B cell (primary cell): ENCODE results near the gene NTN4. TPM values are rescaled to one million over a fixed set of nuclear protein-coding genes. Genes with fewer than 3 reads are reported as not detected.

Experiments used
- ATAC-seq: fragments of 200-7000 bp; cut with Tn5 transposase; one replicate; pipeline ENCODE4 v1.10.0; 2021; ENCODE audit warnings: low read depth, mild to moderate bottlenecking, moderate number of reproducible peaks, moderate library complexity
- CTCF ChIA-PET: fragments of 350-600 bp; sonication (Branson Sonifier 250); formaldehyde crosslinking; loops from one replicate; lab custom pipeline; 2021; ENCODE audit warnings: antibody characterized with exemption, inconsistent platforms; lab: Charles Lee
- POLR2A ChIA-PET: fragments of 350-600 bp; sonication (Branson Sonifier 250); formaldehyde crosslinking; loops from one replicate; lab custom pipeline; 2021; ENCODE audit warnings: antibody characterized with exemption; lab: Charles Lee
- DNase-seq: peaks from one replicate; pipeline ENCODE4 v3.0.0; 2013
- H2AFZ ChIP-seq: 2 replicates; pipeline ENCODE4 v1.6.1; 2012; ENCODE audit warnings: mild to moderate bottlenecking, low read depth, low read length; ENCODE audit not compliant: insufficient read depth, poor library complexity, severe bottlenecking
- H3K27ac ChIP-seq, 2 donors: 1 replicate in 1 of 2; 2 replicates in 1 of 2; pipeline ENCODE4 v1.5.1; 2012 to 2013; ENCODE audit warnings: low read length in 2 of 2, mild to moderate bottlenecking in 2 of 2, moderate library complexity in 1 of 2
- H3K27me3 ChIP-seq, 4 experiments: fragments of 200-600 bp in 1 of 4; sonication (generic) in 1 of 4; replicated peaks in 1 of 4; 1 replicate in 2 of 4; 2 replicates in 2 of 4; pipeline versions ENCODE4 v1.6.1 to v1.7.0; 2013 to 2016; ENCODE audit warnings: low read length in 3 of 4, mild to moderate bottlenecking in 2 of 4, mixed read lengths in 1 of 4, moderate library complexity in 1 of 4; ENCODE audit not compliant: insufficient read depth in 4 of 4, control insufficient read depth in 3 of 4; ENCODE audit errors: control extremely low read depth in 1 of 4
- H3K36me3 ChIP-seq, 2 experiments: replicated peaks in 1 of 2; 1 replicate in 1 of 2; 2 replicates in 1 of 2; pipeline versions ENCODE4 v1.6.1 to v1.7.1; 2013; ENCODE audit warnings: low read length in 1 of 2; ENCODE audit not compliant: insufficient read depth in 2 of 2, control insufficient read depth in 1 of 2; ENCODE audit errors: control extremely low read depth in 1 of 2, extremely low read depth in 1 of 2
- H3K4me1 ChIP-seq, 2 donors: fragments of 200-600 bp in 1 of 2; sonication (generic) in 1 of 2; 1 replicate in 1 of 2; 2 replicates in 1 of 2; pipeline versions ENCODE4 v1.5.1 to v1.6.1; 2013 to 2017; ENCODE audit warnings: low read length in 2 of 2; ENCODE audit not compliant: control insufficient read depth in 2 of 2, insufficient read depth in 2 of 2
- H3K4me2 ChIP-seq: replicated peaks from 2 replicates; pipeline ENCODE3; 2012; ENCODE audit warnings: mild to moderate bottlenecking, low read depth, low read length; ENCODE audit not compliant: poor library complexity, severe bottlenecking
- H3K4me3 ChIP-seq, 5 experiments: fragments of 200-600 bp in 1 of 5; sonication (generic) in 1 of 5; 1 replicate in 3 of 5; 2 replicates in 2 of 5; pipeline versions ENCODE4 v1.5.1 to v1.7.0; 2011 to 2016; ENCODE audit warnings: low read length in 4 of 5, mild to moderate bottlenecking in 4 of 5, low read depth in 2 of 5, control low read depth in 1 of 5, moderate library complexity in 1 of 5; ENCODE audit not compliant: insufficient read depth in 1 of 5; ENCODE audit errors: control extremely low read depth in 1 of 5, extremely low read depth in 1 of 5
- H3K79me2 ChIP-seq: fragments of 200-600 bp; sonication (generic); one replicate; pipeline ENCODE4 v1.6.0; 2016; ENCODE audit warnings: low read length; ENCODE audit not compliant: control insufficient read depth, insufficient read depth
- H3K9ac ChIP-seq: fragments of 200-600 bp; sonication (generic); 2 replicates; pipeline ENCODE4 v1.6.1; 2017; ENCODE audit warnings: mild to moderate bottlenecking, low read length, moderate library complexity
- H3K9me3 ChIP-seq, 3 donors: one replicate each; pipeline versions ENCODE4 v1.6.1 to v1.7.1; 2013; ENCODE audit warnings: low read length in 2 of 3; ENCODE audit not compliant: control insufficient read depth in 2 of 3, insufficient read depth in 1 of 3; ENCODE audit errors: control extremely low read depth in 1 of 3
- H4K20me1 ChIP-seq: 2 replicates; pipeline ENCODE4 v1.6.0; 2012; ENCODE audit warnings: mild to moderate bottlenecking, low read length; ENCODE audit not compliant: insufficient read depth, control insufficient read depth, poor library complexity, severe bottlenecking
- H3K27ac Mint-ChIP-seq: one replicate; pipeline ENCODE4 v1.8.0; 2021; ENCODE audit warnings: mixed read lengths
- H3K27me3 Mint-ChIP-seq: one replicate; pipeline ENCODE4 v1.8.0; 2021; ENCODE audit warnings: mixed read lengths
- H3K4me1 Mint-ChIP-seq: one replicate; pipeline ENCODE4 v1.8.0; 2021; ENCODE audit warnings: mixed read lengths
- H3K4me3 Mint-ChIP-seq: one replicate; pipeline ENCODE4 v1.8.0; 2021; ENCODE audit warnings: mixed read lengths
- H3K9me3 Mint-ChIP-seq: one replicate; pipeline ENCODE4 v1.8.0; 2022; ENCODE audit warnings: mixed read lengths; ENCODE audit not compliant: insufficient read depth
- EZH2 ChIP-seq: IDR thresholded peaks from 2 replicates; pipeline ENCODE4 v1.6.1; 2012; ENCODE audit warnings: borderline replicate concordance, low read depth, mild to moderate bottlenecking, moderate library complexity, low read length; ENCODE audit not compliant: insufficient read depth, poor library complexity, severe bottlenecking
- WGBS: methylation state at CpG from one replicate; pipeline ENCODE4 v1.1.5; 2013; ENCODE audit warnings: missing lambda C conversion rate; ENCODE audit not compliant: insufficient coverage; 5-methylcytosine and 5-hydroxymethylcytosine counted together
- intact Hi-C: fragments of 100-400 bp; cut with micrococcal nuclease; formaldehyde crosslinking; loops from one replicate; pipeline ENCODE4 v1.10.0; 2022
- polyA plus RNA-seq: library from polyadenylated mRNA; depleted of rRNA; stranded (reverse); fragments of >200 nt; gene quantifications from 2 replicates; pipeline ENCODE4 v1.2.3, GENCODE V29; 2012
- total RNA-seq, 2 donors: library from RNA; stranded (reverse); fragments of 120-200 nt in 1 of 2; gene quantifications; 1 replicate in 1 of 2; 2 replicates in 1 of 2; pipeline versions ENCODE4 v1.2.3 to v1.2.4, GENCODE V29; 2013 to 2022
- TF ChIP-seq, protein P1 (sequence below): fragments of 200-600 bp; IDR thresholded peaks from one replicate; pipeline ENCODE4 v1.8.0; 2022; ENCODE audit warnings: antibody characterized with exemption, mild to moderate bottlenecking

Gene NTN4
- total and polyA plus RNA-seq, 2 donors (not counting 1 experiment from before 2014, with no cell fraction given): not detected

- Mint-ChIP-seq H3K27me3 (peaks cover 4% of the 10 kb centered on the region), H3K27ac (no peak overlapping the region), H3K4me1 (peaks cover 9% of the 10 kb centered on the region), H3K4me3 (no peak overlapping the region), H3K9me3 (no peaks in the 10 kb centered on the region)
- H2AFZ ChIP-seq: no peak overlapping the region
- DNase-seq: no peak
- intact Hi-C loops: no loop called here
- ChIA-PET POLR2A (no interaction called here), CTCF (no interaction called here)
- no peaks in the 10 kb centered on the region for H3K79me2 ChIP-seq
- TF ChIP-seq EZH2: no peak
- TF ChIP-seq, protein P1, sequence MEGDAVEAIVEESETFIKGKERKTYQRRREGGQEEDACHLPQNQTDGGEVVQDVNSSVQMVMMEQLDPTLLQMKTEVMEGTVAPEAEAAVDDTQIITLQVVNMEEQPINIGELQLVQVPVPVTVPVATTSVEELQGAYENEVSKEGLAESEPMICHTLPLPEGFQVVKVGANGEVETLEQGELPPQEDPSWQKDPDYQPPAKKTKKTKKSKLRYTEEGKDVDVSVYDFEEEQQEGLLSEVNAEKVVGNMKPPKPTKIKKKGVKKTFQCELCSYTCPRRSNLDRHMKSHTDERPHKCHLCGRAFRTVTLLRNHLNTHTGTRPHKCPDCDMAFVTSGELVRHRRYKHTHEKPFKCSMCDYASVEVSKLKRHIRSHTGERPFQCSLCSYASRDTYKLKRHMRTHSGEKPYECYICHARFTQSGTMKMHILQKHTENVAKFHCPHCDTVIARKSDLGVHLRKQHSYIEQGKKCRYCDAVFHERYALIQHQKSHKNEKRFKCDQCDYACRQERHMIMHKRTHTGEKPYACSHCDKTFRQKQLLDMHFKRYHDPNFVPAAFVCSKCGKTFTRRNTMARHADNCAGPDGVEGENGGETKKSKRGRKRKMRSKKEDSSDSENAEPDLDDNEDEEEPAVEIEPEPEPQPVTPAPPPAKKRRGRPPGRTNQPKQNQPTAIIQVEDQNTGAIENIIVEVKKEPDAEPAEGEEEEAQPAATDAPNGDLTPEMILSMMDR: no peak
- peaks cover 0 to 3% (median 0%) of the 10 kb centered on the region in 3 donors for H3K9me3 ChIP-seq
- no peaks in the 10 kb centered on the region for H3K27me3 ChIP-seq
- peak overlapping the region in 1 of 2 donors; percentile 49 for H3K27ac ChIP-seq
- WGBS: 86% methylated on average over 3 of the region's 3 CpGs
- H3K4me1 ChIP-seq: peaks cover 3 to 11% of the 10 kb centered on the region in 2 donors
- no peak overlapping the region for H3K9ac ChIP-seq
- no peak overlapping the region for H3K4me3 ChIP-seq
- no peaks in the 10 kb centered on the region for H3K36me3 ChIP-seq
- no peak overlapping the region for H3K4me2 ChIP-seq
- ATAC-seq: no peak
- H4K20me1 ChIP-seq: no peaks in the 10 kb centered on the region
These were observed 167.7 kb downstream of the NTN4 start for GRCh38 chr12:95622879-95623278.

DNA sequence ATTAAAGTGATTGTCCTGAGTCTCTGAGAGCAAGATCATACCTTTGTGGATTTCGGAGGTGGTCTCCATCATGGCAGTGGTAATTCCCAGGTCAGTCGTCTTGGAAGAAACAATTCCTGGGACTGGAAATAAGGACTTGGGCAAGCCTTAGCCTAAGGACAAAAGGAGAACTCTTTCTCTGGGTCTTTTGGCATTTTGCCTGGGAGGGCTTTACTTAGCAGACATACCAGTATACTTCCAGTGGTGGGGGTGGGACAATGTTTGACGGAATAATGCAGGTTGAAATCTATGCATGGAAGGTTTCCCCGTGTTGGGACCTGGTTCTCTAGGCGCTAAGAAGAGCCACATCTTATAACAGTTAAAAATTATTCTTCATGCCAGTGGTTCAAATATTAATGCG lies 168.8 kb downstream of the NTN4 start:
- Histone ChIP-seq H2AFZ (no peak overlapping the region), H3K79me2 (no peaks in the 10 kb centered on the region), H3K4me3 (no peak overlapping the region), H3K4me1 (peaks cover 3 to 11% of the 10 kb centered on the region in 2 donors), H3K4me2 (no peak overlapping the region), H3K36me3 (no peaks in the 10 kb centered on the region), H3K9me3 (peaks cover 0 to 3% (median 0%) of the 10 kb centered on the region in 3 donors), H3K9ac (no peak overlapping the region), H3K27ac (no peak overlapping the region), H3K27me3 (no peaks in the 10 kb centered on the region), H4K20me1 (no peaks in the 10 kb centered on the region)
- Mint-ChIP-seq H3K27ac (no peak overlapping the region), H3K4me3 (no peak overlapping the region), H3K9me3 (no peaks in the 10 kb centered on the region), H3K27me3 (peaks cover 4% of the 10 kb centered on the region), H3K4me1 (peaks cover 10% of the 10 kb centered on the region)
- TF ChIP-seq, protein P1: no peak
- no peak for TF ChIP-seq EZH2
- no peak for ATAC-seq
- ChIA-PET CTCF (no interaction called here), POLR2A (no interaction called here)
- intact Hi-C loops: no loop called here
- WGBS: 90% methylated on average over 5 of the region's 6 CpGs
- no peak for DNase-seq
